ENCODE data around the gene FKBP9. TPM values are rescaled to one million over a fixed set of nuclear protein-coding genes. Genes with fewer than 3 reads are reported as not detected.
A peak's percentile ranks its signal among the peaks of the same experiment; 100 is the strongest.
"Not testable (repeated sequence)": the region's sequence is repeated elsewhere in the genome, so short reads cannot be mapped to it uniquely, and the experiment has no call there.

Gene FKBP9
- polyA plus RNA-seq, 4 donors = 8.1 to 69.6 (median 20.5) TPM

GRCh38 chr7:33005193-33005592 lies 48.0 kb downstream of the FKBP9 start:
- not testable (repeated sequence) for H3K9me3 ChIP-seq (ENCODE audit: control insufficient read depth in 2 of 2, insufficient read depth in 1 of 2, low read depth in 1 of 2, low read length in 1 of 2); H3K27ac ChIP-seq (ENCODE audit: low read depth in 1 of 3, low read length in 2 of 3); H3K4me1 ChIP-seq (ENCODE audit: control insufficient read depth in 3 of 3, insufficient read depth in 2 of 3, low read depth in 1 of 3, low read length in 2 of 3); FAIRE-seq; DNase-seq; H3K27me3 ChIP-seq (ENCODE audit: control insufficient read depth in 3 of 3, insufficient read depth in 3 of 3, low read length in 3 of 3); H3K4me3 ChIP-seq (ENCODE audit: low read depth in 1 of 3, low read length in 3 of 3)
- WGBS, 3 donors = 77 to 84% (median 82%) methylated on average over 7 to 8 of the region's 8 CpGs
- peaks cover 0 to 27% (median 0%) of the 10 kb centered on the region in 3 donors for H3K36me3 ChIP-seq (ENCODE audit: control insufficient read depth in 3 of 3, insufficient read depth in 2 of 3, low read depth in 1 of 3, low read length in 3 of 3)

GRCh38 chr7:33005690-33006089 lies 48.5 kb downstream of the FKBP9 start:
- H3K36me3 ChIP-seq (ENCODE audit: control insufficient read depth in 3 of 3, insufficient read depth in 2 of 3, low read depth in 1 of 3, low read length in 3 of 3) = peaks cover 0 to 26% (median 0%) of the 10 kb centered on the region in 3 donors
- H3K4me3 ChIP-seq (ENCODE audit: low read depth in 1 of 3, low read length in 3 of 3); H3K27ac ChIP-seq (ENCODE audit: low read depth in 1 of 3, low read length in 2 of 3); H3K9me3 ChIP-seq (ENCODE audit: control insufficient read depth in 2 of 2, insufficient read depth in 1 of 2, low read depth in 1 of 2, low read length in 1 of 2); H3K27me3 ChIP-seq (ENCODE audit: control insufficient read depth in 3 of 3, insufficient read depth in 3 of 3, low read length in 3 of 3); FAIRE-seq; H3K4me1 ChIP-seq (ENCODE audit: control insufficient read depth in 3 of 3, insufficient read depth in 2 of 3, low read depth in 1 of 3, low read length in 2 of 3); DNase-seq: not testable (repeated sequence)
- 90 to 94% (median 93%) methylated on average over 4 of the region's 4 CpGs for WGBS, 3 donors

GRCh38 chr7:33009734-33010133 lies 52.5 kb downstream of the FKBP9 start:
- Histone ChIP-seq H3K4me3 (ENCODE audit: low read depth in 1 of 3, low read length in 3 of 3) (no peak overlapping the region), H3K9me3 (ENCODE audit: control insufficient read depth in 2 of 2, insufficient read depth in 1 of 2, low read depth in 1 of 2, low read length in 1 of 2) (no peaks in the 10 kb centered on the region), H3K4me1 (ENCODE audit: control insufficient read depth in 3 of 3, insufficient read depth in 2 of 3, low read depth in 1 of 3, low read length in 2 of 3) (no peaks in the 10 kb centered on the region), H3K27me3 (ENCODE audit: control insufficient read depth in 3 of 3, insufficient read depth in 3 of 3, low read length in 3 of 3) (no peaks in the 10 kb centered on the region), H3K36me3 (ENCODE audit: control insufficient read depth in 3 of 3, insufficient read depth in 2 of 3, low read depth in 1 of 3, low read length in 3 of 3) (peaks cover 0 to 23% (median 9%) of the 10 kb centered on the region in 3 donors), H3K27ac (ENCODE audit: low read depth in 1 of 3, low read length in 2 of 3) (no peak overlapping the region)
- FAIRE-seq (no peak), DNase-seq (no peak)
- 92 to 98% (median 94%) methylated on average over 2 of the region's 2 CpGs for WGBS, 3 donors

- DNase-seq (no peak), FAIRE-seq (no peak)
- Histone ChIP-seq H3K27me3 (ENCODE audit: control insufficient read depth in 3 of 3, insufficient read depth in 3 of 3, low read length in 3 of 3) (no peaks in the 10 kb centered on the region), H3K27ac (ENCODE audit: low read depth in 1 of 3, low read length in 2 of 3) (no peak overlapping the region), H3K4me3 (ENCODE audit: low read depth in 1 of 3, low read length in 3 of 3) (no peak overlapping the region), H3K36me3 (ENCODE audit: control insufficient read depth in 3 of 3, insufficient read depth in 2 of 3, low read depth in 1 of 3, low read length in 3 of 3) (peaks cover 0 to 31% (median 12%) of the 10 kb centered on the region in 3 donors), H3K4me1 (ENCODE audit: control insufficient read depth in 3 of 3, insufficient read depth in 2 of 3, low read depth in 1 of 3, low read length in 2 of 3) (no peaks in the 10 kb centered on the region), H3K9me3 (ENCODE audit: control insufficient read depth in 2 of 2, insufficient read depth in 1 of 2, low read depth in 1 of 2, low read length in 1 of 2) (no peaks in the 10 kb centered on the region)
These were observed 55.1 kb downstream of the FKBP9 start for GRCh38 chr7:33012364-33012763.

GRCh38 chr7:33024189-33024757 lies 67.0 kb downstream of the FKBP9 start:
- Histone ChIP-seq H3K4me3 (ENCODE audit: low read depth in 1 of 3, low read length in 3 of 3) (no peak overlapping the region), H3K4me1 (ENCODE audit: control insufficient read depth in 3 of 3, insufficient read depth in 2 of 3, low read depth in 1 of 3, low read length in 2 of 3) (no peaks in the 10 kb centered on the region), H3K27me3 (ENCODE audit: control insufficient read depth in 3 of 3, insufficient read depth in 3 of 3, low read length in 3 of 3) (no peaks in the 10 kb centered on the region), H3K36me3 (ENCODE audit: control insufficient read depth in 3 of 3, insufficient read depth in 2 of 3, low read depth in 1 of 3, low read length in 3 of 3) (peaks cover 2 to 26% (median 13%) of the 10 kb centered on the region in 3 donors), H3K9me3 (ENCODE audit: control insufficient read depth in 2 of 2, insufficient read depth in 1 of 2, low read depth in 1 of 2, low read length in 1 of 2) (no peaks in the 10 kb centered on the region), H3K27ac (ENCODE audit: low read depth in 1 of 3, low read length in 2 of 3) (no peak overlapping the region)
- 61 to 71% (median 67%) methylated on average over 4 of the region's 4 CpGs for WGBS, 3 donors
- DNase-seq = peak in 1 of 2 donors; percentile 34
- no peak for FAIRE-seq

GRCh38 chr7:33035776-33036175 lies 78.5 kb downstream of the FKBP9 start:
- no peaks in the 10 kb centered on the region for H3K27me3 ChIP-seq (ENCODE audit: control insufficient read depth in 3 of 3, insufficient read depth in 3 of 3, low read length in 3 of 3)
- 84 to 91% (median 90%) methylated on average over 2 of the region's 2 CpGs for WGBS, 3 donors
- H3K4me1 ChIP-seq (ENCODE audit: control insufficient read depth in 3 of 3, insufficient read depth in 2 of 3, low read depth in 1 of 3, low read length in 2 of 3) = peaks cover 0 to 5% (median under 1%) of the 10 kb centered on the region in 3 donors
- DNase-seq (no peak), FAIRE-seq (no peak)
- H3K9me3 ChIP-seq (ENCODE audit: control insufficient read depth in 2 of 2, insufficient read depth in 1 of 2, low read depth in 1 of 2, low read length in 1 of 2) = no peaks in the 10 kb centered on the region
- H3K36me3 ChIP-seq (ENCODE audit: control insufficient read depth in 3 of 3, insufficient read depth in 2 of 3, low read depth in 1 of 3, low read length in 3 of 3) = peaks cover 0 to 23% (median 0%) of the 10 kb centered on the region in 3 donors
- no peak overlapping the region for H3K27ac ChIP-seq (ENCODE audit: low read depth in 1 of 3, low read length in 2 of 3)
- no peak overlapping the region for H3K4me3 ChIP-seq (ENCODE audit: low read depth in 1 of 3, low read length in 3 of 3)

GRCh38 chr7:33038639-33039038 lies 81.4 kb downstream of the FKBP9 start:
- FAIRE-seq (no peak), DNase-seq (peak in 1 of 2 donors; percentile 22)
- peaks cover 0 to 16% (median 5%) of the 10 kb centered on the region in 3 donors for H3K4me1 ChIP-seq (ENCODE audit: control insufficient read depth in 3 of 3, insufficient read depth in 2 of 3, low read depth in 1 of 3, low read length in 2 of 3)

GRCh38 chr7:33039257-33039902 lies 82.1 kb downstream of the FKBP9 start:
- H3K4me3 ChIP-seq (ENCODE audit: low read depth in 1 of 3, low read length in 3 of 3) = peak overlapping the region in 2 of 3 donors; percentile 37 to 52
- H3K27me3 ChIP-seq (ENCODE audit: control insufficient read depth in 3 of 3, insufficient read depth in 3 of 3, low read length in 3 of 3) = no peaks in the 10 kb centered on the region
- FAIRE-seq (peak; percentile 85), DNase-seq (peak; percentile 53 to 59)
- H3K27ac ChIP-seq (ENCODE audit: low read depth in 1 of 3, low read length in 2 of 3) = peak overlapping the region in 1 of 3 donors; percentile 72
- peaks cover 0 to 17% (median 5%) of the 10 kb centered on the region in 3 donors for H3K4me1 ChIP-seq (ENCODE audit: control insufficient read depth in 3 of 3, insufficient read depth in 2 of 3, low read depth in 1 of 3, low read length in 2 of 3)
- H3K36me3 ChIP-seq (ENCODE audit: control insufficient read depth in 3 of 3, insufficient read depth in 2 of 3, low read depth in 1 of 3, low read length in 3 of 3) = peaks cover 0 to 7% (median 0%) of the 10 kb centered on the region in 3 donors
- no peaks in the 10 kb centered on the region for H3K9me3 ChIP-seq (ENCODE audit: control insufficient read depth in 2 of 2, insufficient read depth in 1 of 2, low read depth in 1 of 2, low read length in 1 of 2)
- WGBS, 3 donors = 3 to 6% (median 3%) methylated on average over 5 of the region's 5 CpGs

More at GRCh38 chr7:33038639-33039038, 81.4 kb downstream of the FKBP9 start:
- H3K27me3 ChIP-seq (ENCODE audit: control insufficient read depth in 3 of 3, insufficient read depth in 3 of 3, low read length in 3 of 3) = no peaks in the 10 kb centered on the region
- no peak overlapping the region for H3K4me3 ChIP-seq (ENCODE audit: low read depth in 1 of 3, low read length in 3 of 3)
- 15 to 30% (median 29%) methylated on average over 2 of the region's 2 CpGs for WGBS, 3 donors
- peaks cover 0 to 9% (median 0%) of the 10 kb centered on the region in 3 donors for H3K36me3 ChIP-seq (ENCODE audit: control insufficient read depth in 3 of 3, insufficient read depth in 2 of 3, low read depth in 1 of 3, low read length in 3 of 3)
- peak overlapping the region in 1 of 3 donors; percentile 72 for H3K27ac ChIP-seq (ENCODE audit: low read depth in 1 of 3, low read length in 2 of 3)
- H3K9me3 ChIP-seq (ENCODE audit: control insufficient read depth in 2 of 2, insufficient read depth in 1 of 2, low read depth in 1 of 2, low read length in 1 of 2) = no peaks in the 10 kb centered on the region

Data from small intestine (tissue), 7 donors.